ENCODE measurements around the gene CNTNAP5. TPM values are rescaled to one million over a fixed set of nuclear protein-coding genes. Genes with fewer than 3 reads are reported as not detected.

Gene CNTNAP5
- total RNA-seq (2016; rRNA removed; fragmentation: Illumina TruSeq; extraction: Trizol) (not detected in 2 replicates), polyA plus RNA-seq (2011; rRNA removed) (not detected in 2 replicates), polyA minus RNA-seq (2011; rRNA and poly(A)+ RNA removed; ENCODE audit: low replicate concordance) (not detected in 2 replicates), Bru-seq, nascent RNA (percentile 2 among the genes with signal in this experiment), BruChase-seq, experiment 1, labeled RNA remaining after a 6-hour chase (percentile 2 among the genes with signal in this experiment), BruChase-seq, experiment 2, labeled RNA remaining after a 2-hour chase (percentile 1 among the genes with signal in this experiment)
- not detected in 2 replicates for total RNA-seq (2016; cell fraction: cytosol; rRNA removed; fragmentation: Illumina TruSeq; extraction: Trizol; ENCODE audit: low read depth)
- not detected in 2 replicates for total RNA-seq (2016; cell fraction: insoluble cytoplasmic fraction; rRNA removed; fragmentation: Illumina TruSeq; extraction: Trizol)
- not detected in 2 replicates for total RNA-seq (2016; cell fraction: membrane; rRNA removed; fragmentation: Illumina TruSeq; extraction: Trizol)
- total RNA-seq (2016; cell fraction: nucleus; rRNA removed; fragmentation: Illumina TruSeq; extraction: Trizol) = not detected in 2 replicates
- polyA plus RNA-seq (2011; cell fraction: cytosol; rRNA removed) = not detected in 2 replicates
- not detected in 2 replicates for polyA plus RNA-seq (2011; cell fraction: nucleus; rRNA removed)
- not detected in 2 replicates for polyA plus RNA-seq (2012)
- polyA plus RNA-seq (2016; cell fraction: cytosol; fragmentation: Illumina TruSeq; extraction: Trizol; ENCODE audit: low read depth) = not detected in 2 replicates
- polyA plus RNA-seq (2016; cell fraction: insoluble cytoplasmic fraction; fragmentation: Illumina TruSeq; extraction: Trizol; ENCODE audit: low read depth) = not detected in 2 replicates
- polyA plus RNA-seq (2016; cell fraction: membrane; fragmentation: Illumina TruSeq; extraction: Trizol; ENCODE audit: low read depth) = not detected in 2 replicates
- not detected in 2 replicates for polyA plus RNA-seq (2016; cell fraction: nucleus; fragmentation: Illumina TruSeq; extraction: Trizol; ENCODE audit: insufficient read depth, low read depth)
- polyA minus RNA-seq (2011; cell fraction: cytosol; rRNA and poly(A)+ RNA removed) = not detected in 2 replicates
- not detected in 2 replicates for polyA minus RNA-seq (2011; cell fraction: nucleus; rRNA and poly(A)+ RNA removed)
- long read RNA-seq, experiment 1 = 0 reads
- long read RNA-seq, experiment 2 = 0 reads

DNA sequence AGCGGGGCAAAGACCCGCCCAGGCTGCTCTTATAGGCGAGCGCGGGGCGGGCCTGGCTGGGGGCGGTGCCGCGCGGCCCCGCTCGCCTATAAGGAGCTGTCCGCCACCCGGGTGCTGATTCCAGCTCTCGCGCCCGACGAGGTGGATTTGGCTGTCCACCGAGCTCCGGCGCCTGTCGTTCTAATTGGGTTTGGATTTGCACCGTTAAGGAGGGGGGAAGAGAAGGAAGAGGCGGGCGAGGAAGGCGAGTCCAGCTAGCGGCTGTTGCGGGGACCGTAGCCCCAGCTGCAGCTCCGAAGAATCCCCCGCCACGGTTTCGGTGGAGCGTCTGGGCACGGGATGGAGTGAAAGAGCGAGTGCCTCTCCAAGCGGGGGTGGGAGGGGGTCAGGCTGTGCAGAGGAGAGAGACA is at the start of gene CNTNAP5:
Gene CNTNAP5 (plus strand): TSS at position 117 of the 410 bp plus-strand sequence. CDS start 364 bp downstream, outside the sequence.
- no peak within 1 kb of the TSS for H2AFZ ChIP-seq (ENCODE audit: low read length)
- no peak within 1 kb of the TSS for H3K9ac ChIP-seq (ENCODE audit: insufficient read depth, low read depth, low read length)
- FAIRE-seq = no peak
- intact Hi-C loops (cut with micrococcal nuclease; ENCODE audit: unreplicated experiment) (loop anchor here (10.0 kb wide), 1 partner anchor 540 kb away; no protein-coding TSS in a partner anchor), in situ Hi-C loops (cut with HindIII; ENCODE audit: extremely low pct_ligation_motif_present, low pct_unique_long_range_greater_than_20kb) (loop anchor here (5.0 kb wide), 1 partner anchor 787 kb away; no protein-coding TSS in a partner anchor)
- no peaks in the 10 kb centered on the region for H3K79me2 ChIP-seq (ENCODE audit: insufficient read depth, low read length)
- ChIA-PET CTCF (ENCODE audit: low intra/inter-chr PET ratio, low total read pairs) (no interaction called here), POLR2A (no interaction called here)
- H3K4me2 ChIP-seq (ENCODE audit: low read depth, low read length) = no peak within 1 kb of the TSS
- no peaks in the 10 kb centered on the region; the same call in 1 of the 2 replicates for H4K20me1 ChIP-seq (ENCODE audit: insufficient read depth, low read length)
- BruUV-seq (replicated peaks) = no TSS peak
- H3K4me3 ChIP-seq (replicated peaks in 1 of 3; ENCODE audit: insufficient read depth in 1 of 3, low read depth in 2 of 3, low read length in 3 of 3) = no peak within 1 kb of the TSS
- no peak within 1 kb of the TSS for H3K27ac ChIP-seq (ENCODE audit: extremely low read length, insufficient read depth, low read length)
- DNase-seq (ENCODE audit: low spot score) = no peak
- WGBS (ENCODE audit: low lambda C conversion rate) = 21% methylated on average over 36 of the region's 37 CpGs
- no peaks in the 10 kb centered on the region for H3K9me3 ChIP-seq (ENCODE audit: low read length)
- H3K36me3 ChIP-seq (replicated peaks in 1 of 2; ENCODE audit: control insufficient read depth in 1 of 2, insufficient read depth in 2 of 2, low read length in 2 of 2) = no peaks in the 10 kb centered on the region
- H3K27me3 ChIP-seq (ENCODE audit: control insufficient read depth in 1 of 2, insufficient read depth in 2 of 2, low read length in 2 of 2) = no peaks in the 10 kb centered on the region
- H3K4me1 ChIP-seq (ENCODE audit: insufficient read depth, low read length) = no peaks in the 10 kb centered on the region
- ATAC-seq = peak; percentile 93
- TF ChIP-seq, protein P1, sequence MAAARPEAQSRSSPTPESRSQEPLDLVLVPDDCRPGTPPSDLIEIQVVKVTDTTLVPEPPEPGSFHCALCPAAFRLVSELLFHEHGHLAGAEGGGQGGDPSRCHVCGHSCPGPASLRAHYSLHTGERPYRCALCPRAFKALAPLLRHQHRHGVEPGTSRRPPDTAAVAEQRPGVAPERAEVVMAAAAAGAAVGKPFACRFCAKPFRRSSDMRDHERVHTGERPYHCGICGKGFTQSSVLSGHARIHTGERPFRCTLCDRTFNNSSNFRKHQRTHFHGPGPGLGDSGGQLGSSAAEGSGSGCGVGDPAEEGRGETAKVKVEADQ (CRISPR knock-in tag; IDR thresholded peaks at IDR 0.05; ENCODE audit: borderline replicate concordance) = no peak
- TF ChIP-seq NR1H2 (CRISPR knock-in tag; IDR thresholded peaks at IDR 0.05; ENCODE audit: borderline replicate concordance, low read depth) (no peak), ZKSCAN5 (CRISPR knock-in tag; IDR thresholded peaks at IDR 0.05) (no peak), ZNF296 (CRISPR knock-in tag; conservative IDR thresholded peaks at IDR 0.05) (no peak), ZNF891 (CRISPR knock-in tag; IDR thresholded peaks at IDR 0.05) (no peak), PHF20 (CRISPR knock-in tag; IDR thresholded peaks at IDR 0.05) (no peak), ZNF557 (CRISPR knock-in tag; IDR thresholded peaks at IDR 0.05) (no peak), HMG20A (CRISPR knock-in tag; IDR thresholded peaks at IDR 0.05; ENCODE audit: borderline replicate concordance) (no peak), ZNF567 (CRISPR knock-in tag; IDR thresholded peaks at IDR 0.05; ENCODE audit: borderline replicate concordance) (no peak), ZNF564 (CRISPR knock-in tag; IDR thresholded peaks at IDR 0.05) (no peak), ZKSCAN8 (CRISPR knock-in tag; IDR thresholded peaks at IDR 0.05; ENCODE audit: borderline replicate concordance) (no peak), KDM3A (CRISPR knock-in tag; IDR thresholded peaks at IDR 0.05; ENCODE audit: low read depth) (no peak), THAP11 (CRISPR knock-in tag; IDR thresholded peaks at IDR 0.05) (no peak), SMARCC2 (IDR thresholded peaks at IDR 0.05) (no peak), HOXA3 (CRISPR knock-in tag; IDR thresholded peaks at IDR 0.05) (no peak)
- TF ChIP-seq, protein P2, sequence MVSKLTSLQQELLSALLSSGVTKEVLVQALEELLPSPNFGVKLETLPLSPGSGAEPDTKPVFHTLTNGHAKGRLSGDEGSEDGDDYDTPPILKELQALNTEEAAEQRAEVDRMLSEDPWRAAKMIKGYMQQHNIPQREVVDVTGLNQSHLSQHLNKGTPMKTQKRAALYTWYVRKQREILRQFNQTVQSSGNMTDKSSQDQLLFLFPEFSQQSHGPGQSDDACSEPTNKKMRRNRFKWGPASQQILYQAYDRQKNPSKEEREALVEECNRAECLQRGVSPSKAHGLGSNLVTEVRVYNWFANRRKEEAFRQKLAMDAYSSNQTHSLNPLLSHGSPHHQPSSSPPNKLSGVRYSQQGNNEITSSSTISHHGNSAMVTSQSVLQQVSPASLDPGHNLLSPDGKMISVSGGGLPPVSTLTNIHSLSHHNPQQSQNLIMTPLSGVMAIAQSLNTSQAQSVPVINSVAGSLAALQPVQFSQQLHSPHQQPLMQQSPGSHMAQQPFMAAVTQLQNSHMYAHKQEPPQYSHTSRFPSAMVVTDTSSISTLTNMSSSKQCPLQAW (CRISPR knock-in tag; IDR thresholded peaks at IDR 0.05) = no peak
- TF ChIP-seq, protein P3, sequence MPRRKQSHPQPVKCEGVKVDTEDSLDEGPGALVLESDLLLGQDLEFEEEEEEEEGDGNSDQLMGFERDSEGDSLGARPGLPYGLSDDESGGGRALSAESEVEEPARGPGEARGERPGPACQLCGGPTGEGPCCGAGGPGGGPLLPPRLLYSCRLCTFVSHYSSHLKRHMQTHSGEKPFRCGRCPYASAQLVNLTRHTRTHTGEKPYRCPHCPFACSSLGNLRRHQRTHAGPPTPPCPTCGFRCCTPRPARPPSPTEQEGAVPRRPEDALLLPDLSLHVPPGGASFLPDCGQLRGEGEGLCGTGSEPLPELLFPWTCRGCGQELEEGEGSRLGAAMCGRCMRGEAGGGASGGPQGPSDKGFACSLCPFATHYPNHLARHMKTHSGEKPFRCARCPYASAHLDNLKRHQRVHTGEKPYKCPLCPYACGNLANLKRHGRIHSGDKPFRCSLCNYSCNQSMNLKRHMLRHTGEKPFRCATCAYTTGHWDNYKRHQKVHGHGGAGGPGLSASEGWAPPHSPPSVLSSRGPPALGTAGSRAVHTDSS (CRISPR knock-in tag; conservative IDR thresholded peaks at IDR 0.05) = no peak
